Pancreas (tissue), 10 donors: Measurements from ENCODE around the gene DYNLT1. TPM values are rescaled to one million over a fixed set of nuclear protein-coding genes. Genes with fewer than 3 reads are reported as not detected.
A peak's percentile ranks its signal among the peaks of the same experiment; 100 is the strongest.
"Not testable (repeated sequence)": the region's sequence is repeated elsewhere in the genome, so short reads cannot be mapped to it uniquely, and the experiment has no call there.

ENCODE experiments used
- ATAC-seq, 4 donors: fragments of 200-7000 bp; cut with Tn5 transposase; one replicate each; pipeline versions ENCODE4 v1.8.0 to v1.9.1; 2020; ENCODE audit warnings: mild to moderate bottlenecking in 4 of 4, moderate library complexity in 4 of 4
- DNase-seq, 6 donors: peaks; one replicate each; pipeline ENCODE4 v3.0.0-alpha.2; 2020
- FAIRE-seq: peaks from 2 replicates; lab custom pipeline; 2012; peaks lifted over from hg19 to GRCh38; lab: Jason Lieb, UNC
- H3K27ac ChIP-seq, 4 donors: fragments of 200-600 bp; sonication (generic); 1 replicate in 3 of 4; 2 replicates in 1 of 4; pipeline versions ENCODE4 v1.5.0 to v1.8.0; 2020
- H3K27me3 ChIP-seq, 4 donors: fragments of 200-600 bp; one replicate each; pipeline ENCODE4 v1.8.0; 2021
- H3K36me3 ChIP-seq, 3 donors: fragments of 200-600 bp; sonication (generic) in 1 of 3; one replicate each; pipeline versions ENCODE4 v1.5.0 to v1.8.0; 2020 to 2021
- H3K4me1 ChIP-seq, 3 donors: fragments of 200-600 bp; one replicate each; pipeline ENCODE4 v1.8.0; 2021
- H3K4me3 ChIP-seq, 4 donors: fragments of 200-600 bp; sonication (generic) in 2 of 4; one replicate each; pipeline versions ENCODE4 v1.5.0 to v1.8.0; 2020 to 2021
- H3K9me3 ChIP-seq, 4 donors: fragments of 200-600 bp; one replicate each; pipeline ENCODE4 v1.8.0; 2021
- WGBS, 2 donors: extraction: QIAGEN DNeasy Blood & Tissue Kit; methylation state at CpG; one replicate each; pipeline ENCODE4 v1.1.7; 2013; 5-methylcytosine and 5-hydroxymethylcytosine counted together
- intact Hi-C, 3 donors: fragments of 100-400 bp; cut with DNase I; formaldehyde crosslinking; loops; one replicate each; pipeline versions ENCODE4 v1.11.1 to v1.14.2; 2022
- polyA plus RNA-seq, 2 donors: library from polyadenylated mRNA; stranded (reverse); fragments of 200-250 nt; gene quantifications; one replicate each; pipeline ENCODE4 v1.2.3, GENCODE V29; 2013
- total RNA-seq, 6 donors: library from RNA; stranded (reverse); fragmentation: NEBNext Ultra II Directional in 4 of 6; extraction: Animal tissue kit (Norgen Biotek cat#: 25700) in 4 of 6; gene quantifications; one replicate each; pipeline versions ENCODE4 v1.2.1 to v1.2.4, GENCODE V29; 2021 to 2023
- TF ChIP-seq, protein P1 (sequence below), 4 donors: fragments of 200-600 bp; sonication (generic) in 3 of 4; IDR thresholded peaks; one replicate each; pipeline versions ENCODE4 v1.5.0 to v1.8.0; 2021; ENCODE audit warnings: antibody characterized with exemption in 4 of 4
- donor health status: healthy with polysubstance abuse.
- donor health status: DM: no; HTN: no; CAD: no; lungs with moderate emphysema.
- donor health status: DM: no; HTN: no; CAD: no.
- donor health status: control.
- donor health status: control.
- donor health status: Bipolar disorder and iron deficiency.
- donor health status: DM: yes; HTN: yes; CAD: no.
- donor health status: DM: no; HTN: no; CAD: no.
- donor health status: DM: no; HTN: no; CAD: no.
- donor health status: DM: yes; HTN: yes; CAD: no.

The DYNLT1 gene
- total and polyA plus RNA-seq, 8 donors = 19.0 to 80.9 (median 36.8) TPM

DNA sequence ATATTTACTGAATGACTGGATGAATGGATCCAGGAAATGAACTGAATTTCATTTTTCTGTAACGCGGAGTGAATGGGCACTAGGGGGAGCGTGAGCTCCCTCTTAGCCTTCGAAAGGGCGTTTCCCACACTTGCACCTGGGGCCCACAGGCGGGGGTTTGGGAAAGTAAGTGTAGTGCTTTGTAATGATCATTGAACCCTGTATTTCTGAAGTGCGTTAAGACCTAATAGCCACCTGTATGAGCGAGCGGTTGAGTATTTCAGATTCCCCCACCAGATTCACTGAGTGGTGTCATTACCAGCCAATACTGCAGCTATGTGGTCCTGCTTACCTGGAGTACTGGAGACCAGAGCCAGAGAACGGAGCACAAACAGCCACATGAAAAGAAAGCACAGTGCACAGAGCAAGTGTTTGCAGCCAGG, 15.8 kb upstream of the DYNLT1 start:
- WGBS, 2 donors = 24 to 28% methylated on average over 10 of the region's 10 CpGs
- Histone ChIP-seq H3K36me3 (no peaks in the 10 kb centered on the region), H3K27me3 (no peaks in the 10 kb centered on the region), H3K9me3 (no peaks in the 10 kb centered on the region), H3K27ac (no peak overlapping the region), H3K4me1 (no peaks in the 10 kb centered on the region), H3K4me3 (no peak overlapping the region)
- ATAC-seq (peak; percentile 77 to 86 (median 80)), DNase-seq (peak in 1 of 6 donors; percentile 37), FAIRE-seq (no peak)
- TF ChIP-seq, protein P1, sequence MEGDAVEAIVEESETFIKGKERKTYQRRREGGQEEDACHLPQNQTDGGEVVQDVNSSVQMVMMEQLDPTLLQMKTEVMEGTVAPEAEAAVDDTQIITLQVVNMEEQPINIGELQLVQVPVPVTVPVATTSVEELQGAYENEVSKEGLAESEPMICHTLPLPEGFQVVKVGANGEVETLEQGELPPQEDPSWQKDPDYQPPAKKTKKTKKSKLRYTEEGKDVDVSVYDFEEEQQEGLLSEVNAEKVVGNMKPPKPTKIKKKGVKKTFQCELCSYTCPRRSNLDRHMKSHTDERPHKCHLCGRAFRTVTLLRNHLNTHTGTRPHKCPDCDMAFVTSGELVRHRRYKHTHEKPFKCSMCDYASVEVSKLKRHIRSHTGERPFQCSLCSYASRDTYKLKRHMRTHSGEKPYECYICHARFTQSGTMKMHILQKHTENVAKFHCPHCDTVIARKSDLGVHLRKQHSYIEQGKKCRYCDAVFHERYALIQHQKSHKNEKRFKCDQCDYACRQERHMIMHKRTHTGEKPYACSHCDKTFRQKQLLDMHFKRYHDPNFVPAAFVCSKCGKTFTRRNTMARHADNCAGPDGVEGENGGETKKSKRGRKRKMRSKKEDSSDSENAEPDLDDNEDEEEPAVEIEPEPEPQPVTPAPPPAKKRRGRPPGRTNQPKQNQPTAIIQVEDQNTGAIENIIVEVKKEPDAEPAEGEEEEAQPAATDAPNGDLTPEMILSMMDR (IDR thresholded peaks at IDR 0.05) = peak in 2 of 4 donors; percentile 48 to 60
- intact Hi-C loops = no loop called here

DNA sequence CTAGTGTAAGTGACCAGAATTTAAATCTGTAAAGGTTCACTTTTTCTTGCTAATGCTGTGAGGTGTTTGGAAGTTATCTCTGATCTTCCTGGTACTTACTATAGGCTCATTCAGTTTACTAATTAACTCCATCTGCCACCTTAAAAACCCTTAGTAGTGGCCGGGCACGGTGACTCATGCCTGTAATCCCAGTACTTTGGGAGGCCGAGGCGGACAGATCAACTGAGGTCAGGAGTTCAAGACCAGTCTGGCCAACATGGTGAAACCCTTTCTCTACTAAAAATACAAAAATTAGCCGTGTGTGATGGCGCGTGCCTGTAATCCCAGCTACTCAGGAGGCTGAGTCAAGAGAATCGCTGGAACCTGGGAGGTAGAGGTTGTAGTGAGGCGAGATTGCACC, 12.4 kb upstream of the DYNLT1 start:
- H3K4me3 ChIP-seq, H3K27ac ChIP-seq, H3K27me3 ChIP-seq, H3K36me3 ChIP-seq, DNase-seq, ATAC-seq, intact Hi-C loops, FAIRE-seq, H3K9me3 ChIP-seq: not testable (repeated sequence)
- 68 to 75% methylated on average over 9 of the region's 9 CpGs for WGBS, 2 donors
- peaks cover 0 to 11% (median 0%) of the 10 kb centered on the region in 3 donors for H3K4me1 ChIP-seq

DNA sequence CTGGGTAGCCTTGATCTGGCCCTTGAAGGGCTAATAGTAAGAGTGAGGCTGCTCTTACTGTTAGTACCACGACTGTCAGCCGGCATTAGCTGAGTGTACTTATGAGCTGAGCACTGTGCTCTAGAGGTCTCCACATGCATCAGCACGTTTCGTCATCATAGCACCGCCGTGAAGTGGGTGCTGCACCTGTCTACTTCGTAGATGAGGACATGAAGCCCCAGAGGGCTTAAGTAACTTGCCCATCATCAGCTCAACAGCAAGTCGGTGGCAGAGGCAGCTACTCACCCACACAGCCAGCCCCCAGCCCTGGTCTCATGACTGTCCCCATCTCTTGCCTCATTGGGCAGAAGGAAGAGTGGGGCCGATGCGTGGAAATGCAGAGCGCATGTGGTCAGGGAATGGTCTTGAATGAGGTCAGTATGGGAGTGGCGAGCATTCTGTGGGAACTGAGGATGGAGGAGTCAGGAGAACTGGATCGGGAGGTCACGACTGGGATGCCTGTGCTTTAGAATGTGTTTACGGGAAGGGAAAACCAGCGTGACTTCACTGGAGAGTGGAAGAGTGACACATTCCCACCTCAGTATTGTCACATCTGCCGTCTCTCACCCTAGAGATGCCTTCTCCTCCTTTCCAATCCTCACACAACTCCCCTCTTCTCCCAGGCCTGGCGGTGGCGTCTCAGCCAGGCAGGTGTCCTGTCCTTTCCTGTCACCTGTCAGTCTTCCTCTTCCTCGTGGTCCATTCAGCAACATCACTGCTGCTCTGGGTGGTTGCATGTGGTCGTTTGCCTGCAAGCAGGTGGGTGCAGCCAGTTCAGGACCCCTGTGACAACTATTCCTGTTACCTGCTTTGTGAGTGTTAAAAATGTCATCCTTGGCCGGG, 11.3 kb upstream of the DYNLT1 start:
- Histone ChIP-seq H3K4me3 (no peak overlapping the region), H3K27me3 (no peaks in the 10 kb centered on the region), H3K9me3 (no peaks in the 10 kb centered on the region), H3K4me1 (peaks cover 0 to 11% (median 0%) of the 10 kb centered on the region in 3 donors), H3K36me3 (no peaks in the 10 kb centered on the region), H3K27ac (peak overlapping the region in 1 of 4 donors; percentile 48)
- DNase-seq (no peak), ATAC-seq (no peak), FAIRE-seq (no peak)
- TF ChIP-seq, protein P1 (IDR thresholded peaks at IDR 0.05) = no peak
- 79 to 86% methylated on average over 22 of the region's 22 CpGs for WGBS, 2 donors
- intact Hi-C loops = no loop called here

DNA sequence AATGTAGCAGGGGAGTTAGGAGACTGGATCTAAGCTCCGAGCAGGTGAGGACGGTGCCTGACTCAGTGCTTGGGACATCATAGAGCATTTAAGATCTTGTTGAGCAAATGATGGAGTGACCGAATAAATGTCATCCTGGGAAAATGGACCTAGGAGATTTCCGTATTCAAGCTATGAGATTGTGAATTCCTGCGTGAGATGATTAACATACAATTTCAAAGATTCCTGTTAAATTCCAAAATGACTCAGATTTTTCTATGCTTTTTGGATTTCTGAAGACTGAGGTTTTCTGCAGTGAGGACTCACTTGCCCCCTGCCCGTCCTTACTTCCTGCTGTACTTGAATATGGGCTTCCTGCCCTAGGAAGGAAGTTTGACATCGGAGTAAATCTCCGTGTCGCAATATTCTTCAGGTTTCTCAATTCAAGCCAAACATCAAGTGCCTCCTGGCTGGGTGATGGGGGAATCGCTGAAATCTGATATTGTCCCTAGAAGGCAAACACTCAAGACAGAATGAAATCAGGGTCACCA, 10.5 kb upstream of the DYNLT1 start:
- TF ChIP-seq, protein P1 (IDR thresholded peaks at IDR 0.05) = no peak
- H3K9me3 ChIP-seq = no peaks in the 10 kb centered on the region
- WGBS, 2 donors = 62 to 64% methylated on average over 10 of the region's 10 CpGs
- H3K27ac ChIP-seq = peak overlapping the region in 2 of 4 donors; percentile 22 to 48
- ATAC-seq (peak in 3 of 4 donors; percentile 16 to 45 (median 30)), DNase-seq (no peak), FAIRE-seq (no peak)
- H3K27me3 ChIP-seq = no peaks in the 10 kb centered on the region
- no peaks in the 10 kb centered on the region for H3K36me3 ChIP-seq
- intact Hi-C loops = no loop called here
- peaks cover 0 to 11% (median 0%) of the 10 kb centered on the region in 3 donors for H3K4me1 ChIP-seq
- no peak overlapping the region for H3K4me3 ChIP-seq

DNA sequence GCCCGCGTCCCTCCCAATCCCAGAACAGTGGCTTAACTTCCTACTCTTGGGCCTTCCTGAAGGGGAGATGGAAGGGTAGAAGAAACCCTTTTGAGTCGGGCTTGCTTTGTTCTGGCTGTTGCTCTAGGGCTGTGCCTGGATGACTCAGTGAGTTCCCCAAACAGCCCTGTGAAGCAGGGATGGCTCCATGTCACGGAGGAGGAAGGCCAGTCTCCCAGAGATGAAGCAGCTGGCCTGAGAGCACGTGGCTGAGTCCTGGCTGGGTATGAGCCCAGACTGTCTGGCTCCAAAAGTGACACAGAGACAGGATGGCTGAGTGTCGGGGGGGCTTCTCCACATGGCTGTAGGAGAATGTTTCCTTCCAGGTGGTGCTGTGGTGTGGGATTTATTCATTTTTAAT, 10.0 kb upstream of the DYNLT1 start:
- Histone ChIP-seq H3K4me3 (no peak overlapping the region), H3K27me3 (no peaks in the 10 kb centered on the region), H3K9me3 (no peaks in the 10 kb centered on the region), H3K4me1 (peaks cover 0 to 11% (median 0%) of the 10 kb centered on the region in 3 donors), H3K27ac (peak overlapping the region in 2 of 4 donors; percentile 22 to 48), H3K36me3 (no peaks in the 10 kb centered on the region)
- ATAC-seq (peak; percentile 47 to 83 (median 74)), FAIRE-seq (no peak), DNase-seq (peak in 1 of 6 donors; percentile 56)
- WGBS, 2 donors = 68 to 69% methylated on average over 6 of the region's 6 CpGs
- intact Hi-C loops = no loop called here
- TF ChIP-seq, protein P1 (IDR thresholded peaks at IDR 0.05) = no peak
